IMR-90 (cell line): ENCODE measurements around the gene SPATA16.

Experiments
- CEBPB ChIP-seq: IDR thresholded peaks from 2 replicates; pipeline ENCODE4 v1.6.1; 2012; ENCODE audit warnings: low read depth, low read length, improper control_type of control experiment
- MAZ ChIP-seq: IDR thresholded peaks from 2 replicates; pipeline ENCODE4 v1.6.1; 2012; ENCODE audit warnings: low read depth, mild to moderate bottlenecking, low read length, improper control_type of control experiment, moderate library complexity, borderline replicate concordance
- POLR2A ChIP-seq: IDR thresholded peaks from 2 replicates; pipeline ENCODE4 v1.6.1; 2012; ENCODE audit warnings: mild to moderate bottlenecking, low read depth, low read length
- RAD21 ChIP-seq: IDR thresholded peaks from 2 replicates; pipeline ENCODE4 v1.6.1; 2012; ENCODE audit warnings: low read length, improper control_type of control experiment
- RCOR1 ChIP-seq: IDR thresholded peaks from 2 replicates; pipeline ENCODE4 v1.6.1; 2012; ENCODE audit warnings: mild to moderate bottlenecking, low read length, improper control_type of control experiment; ENCODE audit not compliant: insufficient replicate concordance
- RFX5 ChIP-seq: IDR thresholded peaks from 2 replicates; pipeline ENCODE4 v1.8.0; 2012; ENCODE audit warnings: low read depth, mild to moderate bottlenecking, low read length, moderate library complexity
- SMC3 ChIP-seq: fragments of 150-350 bp; IDR thresholded peaks from 2 replicates; pipeline ENCODE4 v1.6.1; 2016; ENCODE audit warnings: low read depth, mild to moderate bottlenecking, antibody characterized with exemption, low read length, moderate library complexity
- USF2 ChIP-seq: fragments of 150-350 bp; IDR thresholded peaks from 2 replicates; pipeline ENCODE4 v1.6.1; 2017; ENCODE audit warnings: mild to moderate bottlenecking, antibody characterized with exemption, low read length, low read depth
- TF ChIP-seq, protein P1 (sequence below): conservative IDR thresholded peaks from 2 replicates; pipeline ENCODE4 v1.5.1; 2012; ENCODE audit warnings: mild to moderate bottlenecking, low read depth, low read length, improper control_type of control experiment
- TF ChIP-seq, protein P2 (sequence below): fragments of 150-350 bp; IDR thresholded peaks from 2 replicates; pipeline ENCODE4 v1.6.1; 2016; ENCODE audit warnings: low read depth, mild to moderate bottlenecking, low read length, moderate library complexity, borderline replicate concordance

- TF ChIP-seq SMC3 (no peak), RCOR1 (no peak), USF2 (no peak), MAZ (no peak), POLR2A (no peak), RAD21 (no peak), RFX5 (no peak), CEBPB (no peak)
- TF ChIP-seq, protein P1, sequence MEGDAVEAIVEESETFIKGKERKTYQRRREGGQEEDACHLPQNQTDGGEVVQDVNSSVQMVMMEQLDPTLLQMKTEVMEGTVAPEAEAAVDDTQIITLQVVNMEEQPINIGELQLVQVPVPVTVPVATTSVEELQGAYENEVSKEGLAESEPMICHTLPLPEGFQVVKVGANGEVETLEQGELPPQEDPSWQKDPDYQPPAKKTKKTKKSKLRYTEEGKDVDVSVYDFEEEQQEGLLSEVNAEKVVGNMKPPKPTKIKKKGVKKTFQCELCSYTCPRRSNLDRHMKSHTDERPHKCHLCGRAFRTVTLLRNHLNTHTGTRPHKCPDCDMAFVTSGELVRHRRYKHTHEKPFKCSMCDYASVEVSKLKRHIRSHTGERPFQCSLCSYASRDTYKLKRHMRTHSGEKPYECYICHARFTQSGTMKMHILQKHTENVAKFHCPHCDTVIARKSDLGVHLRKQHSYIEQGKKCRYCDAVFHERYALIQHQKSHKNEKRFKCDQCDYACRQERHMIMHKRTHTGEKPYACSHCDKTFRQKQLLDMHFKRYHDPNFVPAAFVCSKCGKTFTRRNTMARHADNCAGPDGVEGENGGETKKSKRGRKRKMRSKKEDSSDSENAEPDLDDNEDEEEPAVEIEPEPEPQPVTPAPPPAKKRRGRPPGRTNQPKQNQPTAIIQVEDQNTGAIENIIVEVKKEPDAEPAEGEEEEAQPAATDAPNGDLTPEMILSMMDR: no peak
- TF ChIP-seq, protein P2, sequence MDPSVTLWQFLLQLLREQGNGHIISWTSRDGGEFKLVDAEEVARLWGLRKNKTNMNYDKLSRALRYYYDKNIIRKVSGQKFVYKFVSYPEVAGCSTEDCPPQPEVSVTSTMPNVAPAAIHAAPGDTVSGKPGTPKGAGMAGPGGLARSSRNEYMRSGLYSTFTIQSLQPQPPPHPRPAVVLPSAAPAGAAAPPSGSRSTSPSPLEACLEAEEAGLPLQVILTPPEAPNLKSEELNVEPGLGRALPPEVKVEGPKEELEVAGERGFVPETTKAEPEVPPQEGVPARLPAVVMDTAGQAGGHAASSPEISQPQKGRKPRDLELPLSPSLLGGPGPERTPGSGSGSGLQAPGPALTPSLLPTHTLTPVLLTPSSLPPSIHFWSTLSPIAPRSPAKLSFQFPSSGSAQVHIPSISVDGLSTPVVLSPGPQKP: no peak
Measured at GRCh38 chr3:173013219-173013832, 127.7 kb downstream of the SPATA16 start.
